Naive thymus-derived CD4-positive, alpha-beta T cell (primary cell): Measurements from ENCODE around the gene ADH5. TPM values are rescaled to one million over a fixed set of nuclear protein-coding genes. Genes with fewer than 3 reads are reported as not detected.
A peak's percentile ranks its signal among the peaks of the same experiment; 100 is the strongest.
"Not testable (repeated sequence)": the region's sequence is repeated elsewhere in the genome, so short reads cannot be mapped to it uniquely, and the experiment has no call there.

Source experiments
- ATAC-seq: fragments of 150-1000 bp; cut with Tn5 transposase; 2 replicates; pipeline ENCODE4 v1.10.0; 2021; ENCODE audit warnings: mild to moderate bottlenecking, moderate library complexity
- CTCF ChIA-PET: fragments of 350-600 bp; sonication (Branson Sonifier 250); formaldehyde crosslinking; loops from one replicate; lab custom pipeline; 2021; ENCODE audit warnings: antibody characterized with exemption; lab: Charles Lee
- POLR2A ChIA-PET: fragments of 350-600 bp; sonication (Branson Sonifier 250); formaldehyde crosslinking; loops from one replicate; lab custom pipeline; 2021; ENCODE audit warnings: antibody characterized with exemption, inconsistent platforms; lab: Charles Lee
- DNase-seq, 9 donors: peaks; one replicate each; pipeline versions ENCODE4 v3.0.0 to v3.0.0-alpha.2; 2020 to 2022; ENCODE audit warnings: mixed read lengths in 1 of 9
- H3K27ac ChIP-seq: one replicate; pipeline ENCODE4 v1.7.0; 2013; ENCODE audit warnings: mild to moderate bottlenecking, low read depth, low read length, moderate library complexity
- H3K27me3 ChIP-seq, 2 donors: one replicate each; pipeline ENCODE4 v1.7.0; 2013; ENCODE audit warnings: low read length in 2 of 2, mild to moderate bottlenecking in 2 of 2, moderate library complexity in 2 of 2; ENCODE audit not compliant: control insufficient read depth in 2 of 2, insufficient read depth in 2 of 2
- H3K36me3 ChIP-seq, 3 experiments: 1 replicate in 2 of 3; 2 replicates in 1 of 3; pipeline ENCODE4 v1.7.0; 2013; ENCODE audit warnings: low read length in 3 of 3, mild to moderate bottlenecking in 3 of 3, moderate library complexity in 1 of 3; ENCODE audit not compliant: insufficient read depth in 3 of 3, control insufficient read depth in 2 of 3
- H3K4me1 ChIP-seq, 2 donors: one replicate each; pipeline ENCODE4 v1.7.0; 2013; ENCODE audit warnings: low read length in 2 of 2, mild to moderate bottlenecking in 2 of 2, moderate library complexity in 1 of 2; ENCODE audit not compliant: control insufficient read depth in 2 of 2, insufficient read depth in 2 of 2
- H3K4me3 ChIP-seq: 2 replicates; pipeline ENCODE4 v1.7.0; 2013; ENCODE audit warnings: mild to moderate bottlenecking, low read length
- H3K9me3 ChIP-seq, 3 experiments: 1 replicate in 2 of 3; 2 replicates in 1 of 3; pipeline ENCODE4 v1.7.0; 2013; ENCODE audit warnings: low read length in 3 of 3; ENCODE audit not compliant: control insufficient read depth in 2 of 3
- H3K27ac Mint-ChIP-seq, 9 donors: one replicate each; pipeline ENCODE4 v1.8.0; 2020 to 2022; ENCODE audit warnings: mixed read lengths in 9 of 9, mild to moderate bottlenecking in 8 of 9, moderate library complexity in 5 of 9, inconsistent platforms in 2 of 9
- H3K27me3 Mint-ChIP-seq, 5 donors: one replicate each; pipeline ENCODE4 v1.8.0; 2021 to 2022; ENCODE audit warnings: mixed read lengths in 5 of 5, mild to moderate bottlenecking in 1 of 5
- H3K36me3 Mint-ChIP-seq, 5 donors: one replicate each; pipeline ENCODE4 v1.8.0; 2020 to 2022; ENCODE audit warnings: mixed read lengths in 5 of 5, mild to moderate bottlenecking in 3 of 5, inconsistent platforms in 1 of 5
- H3K4me1 Mint-ChIP-seq, 7 donors: one replicate each; pipeline ENCODE4 v1.8.0; 2020 to 2022; ENCODE audit warnings: mixed read lengths in 7 of 7, mild to moderate bottlenecking in 3 of 7, inconsistent platforms in 1 of 7
- H3K4me3 Mint-ChIP-seq, 10 donors: one replicate each; pipeline ENCODE4 v1.8.0; 2020 to 2022; ENCODE audit warnings: mild to moderate bottlenecking in 10 of 10, mixed read lengths in 10 of 10, moderate library complexity in 6 of 10, inconsistent platforms in 2 of 10
- H3K9me3 Mint-ChIP-seq, 11 donors: one replicate each; pipeline ENCODE4 v1.8.0; 2020 to 2022; ENCODE audit warnings: mixed read lengths in 11 of 11, mild to moderate bottlenecking in 4 of 11, inconsistent platforms in 1 of 11, moderate library complexity in 1 of 11
- intact Hi-C, 2 donors: fragments of 100-400 bp; cut with micrococcal nuclease; formaldehyde crosslinking; loops; one replicate each; pipeline ENCODE4 v1.15.1; 2023
- polyA plus RNA-seq, 2 donors: library from polyadenylated mRNA; unstranded; fragments of 300-500 nt; fragmentation: Illumina TruSeq; gene quantifications; one replicate each; pipeline ENCODE4 v1.2.3, GENCODE V29; 2021
- total RNA-seq, 6 experiments: library from RNA in 5 of 6; stranded (reverse) in 5 of 6; gene quantifications; 1 replicate in 5 of 6; 2 replicates in 1 of 6; pipeline ENCODE4 v1.2.3 and lab custom pipeline; 2021 to 2026

ADH5 gene
- total and polyA plus RNA-seq, 7 experiments from 2014 or later = 42.7 to 174 (median 78.7) TPM

- Histone ChIP-seq H3K4me3 (no peak overlapping the region), H3K4me1 (no peaks in the 10 kb centered on the region), H3K9me3 (no peaks in the 10 kb centered on the region), H3K27ac (no peak overlapping the region), H3K36me3 (peaks cover 0 to 33% (median 0%) of the 10 kb centered on the region in 3 experiments), H3K27me3 (no peaks in the 10 kb centered on the region)
- ChIA-PET CTCF (interaction anchor here (0.8 kb wide), 1 partner anchor 72 kb away, joined by 4 read pairs; the partner anchor contains the start of gene METAP1), POLR2A (no interaction called here)
- Mint-ChIP-seq H3K4me1 (peaks cover 0 to 4% (median 0%) of the 10 kb centered on the region in 7 donors), H3K9me3 (peaks cover 0 to 6% (median 0%) of the 10 kb centered on the region in 11 donors), H3K36me3 (peaks cover 0 to 51% (median 30%) of the 10 kb centered on the region in 5 donors), H3K27me3 (no peaks in the 10 kb centered on the region), H3K27ac (peak overlapping the region in 2 of 9 donors; percentile 8 to 28), H3K4me3 (no peak overlapping the region)
- intact Hi-C loops = no loop called here
- DNase-seq = no peak
- no peak for ATAC-seq
Observed at GRCh38 chr4:99067617-99068016, 21.0 kb downstream of the ADH5 start.

DNA sequence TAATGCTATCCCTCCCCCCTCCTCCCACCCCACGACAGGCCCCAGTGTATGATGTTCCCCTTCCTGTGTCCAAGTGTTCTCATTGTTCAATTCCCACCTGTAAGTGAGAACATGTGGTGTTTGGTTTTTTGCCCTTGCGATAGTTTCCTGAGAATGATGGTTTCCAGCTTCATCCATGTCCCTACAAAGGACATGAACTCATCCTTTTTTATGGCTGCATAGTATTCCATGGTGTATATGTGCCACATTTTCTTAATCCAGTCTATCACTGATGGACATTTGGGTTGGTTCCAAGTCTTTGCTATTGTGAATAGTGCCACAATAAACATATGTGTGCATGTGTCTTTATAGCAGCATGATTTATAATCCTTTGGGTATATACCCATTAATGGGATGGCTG is 23.1 kb downstream of the ADH5 start:
- H3K27ac Mint-ChIP-seq, H3K27ac ChIP-seq, H3K4me3 Mint-ChIP-seq, H3K9me3 ChIP-seq, H3K4me1 Mint-ChIP-seq, H3K4me1 ChIP-seq, H3K27me3 Mint-ChIP-seq, DNase-seq, intact Hi-C loops, POLR2A ChIA-PET, H3K4me3 ChIP-seq, H3K9me3 Mint-ChIP-seq, H3K27me3 ChIP-seq, ATAC-seq: not testable (repeated sequence)
- peaks cover 0 to 47% (median 31%) of the 10 kb centered on the region in 5 donors for H3K36me3 Mint-ChIP-seq
- CTCF ChIA-PET = interaction anchor here (2.1 kb wide), 1 partner anchor 9 kb away, joined by 4 read pairs; no protein-coding TSS in a partner anchor
- peaks cover 0 to 21% (median 0%) of the 10 kb centered on the region in 3 experiments for H3K36me3 ChIP-seq

DNA sequence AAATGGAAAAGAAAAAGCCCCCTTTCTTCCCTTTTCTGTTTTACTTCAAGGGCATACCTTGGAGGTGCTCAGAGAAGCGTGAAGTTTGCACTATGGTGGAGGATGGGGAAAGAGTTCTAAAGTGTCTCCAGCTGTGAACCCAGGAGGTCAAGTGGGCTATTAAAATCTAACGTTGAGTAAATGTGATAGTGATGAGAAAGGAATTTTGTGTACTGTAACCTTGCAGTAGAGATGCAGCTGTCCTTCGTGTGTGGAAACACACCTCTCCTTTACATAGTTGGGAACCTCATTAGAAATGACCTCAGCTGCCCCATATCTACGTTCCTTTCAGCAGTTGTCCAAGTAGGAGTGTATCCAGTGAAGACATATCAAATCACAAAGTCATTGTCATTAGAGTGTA is 26.5 kb downstream of the ADH5 start:
- CTCF ChIA-PET = no interaction called here
- H3K27ac Mint-ChIP-seq = peak overlapping the region in 1 of 9 donors; percentile 2

GRCh38 chr4:99061048-99061700 is 27.4 kb downstream of the ADH5 start:
- no peak overlapping the region for H3K4me3 Mint-ChIP-seq
- POLR2A ChIA-PET = no interaction called here
- DNase-seq (no peak), ATAC-seq (no peak)
- Histone ChIP-seq H3K4me1 (no peaks in the 10 kb centered on the region), H3K4me3 (no peak overlapping the region), H3K36me3 (peaks cover 0 to 30% (median 3%) of the 10 kb centered on the region in 3 experiments), H3K27ac (no peak overlapping the region), H3K27me3 (no peaks in the 10 kb centered on the region), H3K9me3 (no peaks in the 10 kb centered on the region)
- peaks cover 0 to 6% (median 0%) of the 10 kb centered on the region in 11 donors for H3K9me3 Mint-ChIP-seq
- no peaks in the 10 kb centered on the region for H3K27me3 Mint-ChIP-seq
- intact Hi-C loops = no loop called here
- H3K27ac Mint-ChIP-seq = peak overlapping the region in 6 of 9 donors; percentile 21 to 72 (median 47)
- peaks cover 1 to 8% (median 2%) of the 10 kb centered on the region in 7 donors for H3K4me1 Mint-ChIP-seq
- CTCF ChIA-PET = interaction anchor here (2.4 kb wide), 1 partner anchor 66 kb away, joined by 9 read pairs; the partner anchor contains the start of gene METAP1
- peaks cover 4 to 52% (median 27%) of the 10 kb centered on the region in 5 donors for H3K36me3 Mint-ChIP-seq

More for the DNA sequence above, 26.5 kb downstream of the ADH5 start:
- H3K36me3 ChIP-seq = peaks cover 0 to 30% (median 3%) of the 10 kb centered on the region in 3 experiments
- Mint-ChIP-seq H3K9me3 (peaks cover 0 to 6% (median 0%) of the 10 kb centered on the region in 11 donors), H3K4me1 (peaks cover 0 to 6% (median 0%) of the 10 kb centered on the region in 7 donors), H3K27me3 (no peaks in the 10 kb centered on the region), H3K4me3 (no peak overlapping the region), H3K36me3 (peaks cover 4 to 55% (median 32%) of the 10 kb centered on the region in 5 donors)
- intact Hi-C loops = no loop called here
- H3K4me1 ChIP-seq = no peaks in the 10 kb centered on the region
- ATAC-seq (no peak), DNase-seq (no peak)
- POLR2A ChIA-PET = no interaction called here
- no peaks in the 10 kb centered on the region for H3K9me3 ChIP-seq
- no peak overlapping the region for H3K4me3 ChIP-seq
- no peak overlapping the region for H3K27ac ChIP-seq
- no peaks in the 10 kb centered on the region for H3K27me3 ChIP-seq

GRCh38 chr4:99059550-99059949 is 29.0 kb downstream of the ADH5 start:
- ATAC-seq (no peak), DNase-seq (no peak)
- intact Hi-C loops = loop anchor here in 1 of 2 donors (5.0 kb wide), 1 partner anchor 797 kb away; the partner anchor contains the start of gene RAP1GDS1
- H3K4me1 ChIP-seq = peaks cover 4 to 6% of the 10 kb centered on the region in 2 donors
- POLR2A ChIA-PET = no interaction called here
- H3K27me3 ChIP-seq = no peaks in the 10 kb centered on the region
- peaks cover 0 to 28% (median 3%) of the 10 kb centered on the region in 3 experiments for H3K36me3 ChIP-seq
- H3K4me1 Mint-ChIP-seq = peaks cover 6 to 16% (median 8%) of the 10 kb centered on the region in 7 donors
- H3K27me3 Mint-ChIP-seq = no peaks in the 10 kb centered on the region
- no peaks in the 10 kb centered on the region for H3K9me3 Mint-ChIP-seq
- no peak overlapping the region for H3K4me3 ChIP-seq
- H3K9me3 ChIP-seq = no peaks in the 10 kb centered on the region
- no peak overlapping the region for H3K27ac ChIP-seq
- H3K4me3 Mint-ChIP-seq = no peak overlapping the region
- CTCF ChIA-PET = interaction anchor here (2.4 kb wide), 1 partner anchor 64 kb away, joined by 9 read pairs; the partner anchor contains the start of gene METAP1
- peaks cover 4 to 41% (median 15%) of the 10 kb centered on the region in 5 donors for H3K36me3 Mint-ChIP-seq
- H3K27ac Mint-ChIP-seq = peak overlapping the region in 3 of 9 donors; percentile 31 to 56 (median 39)

DNA sequence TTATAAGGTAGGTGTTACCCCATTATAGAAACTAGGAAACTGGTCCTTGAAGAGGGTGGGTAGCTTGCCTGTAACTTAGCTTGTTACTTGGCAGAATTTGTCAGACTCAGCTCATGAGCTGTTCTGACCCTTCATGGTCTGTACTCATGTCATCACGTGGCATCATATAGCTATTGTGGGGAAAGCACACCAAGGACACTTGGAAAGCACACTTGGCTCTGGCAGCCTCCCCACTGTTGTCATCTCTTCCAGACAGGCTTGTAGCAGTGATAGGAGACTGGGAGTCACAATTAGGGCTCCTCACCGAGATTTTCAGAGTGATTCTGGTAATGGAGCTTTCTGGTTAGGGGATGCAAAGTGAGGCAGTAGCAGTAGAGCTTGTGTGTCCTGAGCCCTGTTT is 30.4 kb downstream of the ADH5 start:
- no peak overlapping the region for H3K4me3 ChIP-seq
- Mint-ChIP-seq H3K27ac (peak overlapping the region in 1 of 9 donors; percentile 47), H3K36me3 (peaks cover 4 to 37% (median 15%) of the 10 kb centered on the region in 5 donors), H3K4me1 (peaks cover 6 to 20% (median 8%) of the 10 kb centered on the region in 7 donors), H3K27me3 (no peaks in the 10 kb centered on the region), H3K9me3 (no peaks in the 10 kb centered on the region), H3K4me3 (no peak overlapping the region)
- H3K9me3 ChIP-seq = no peaks in the 10 kb centered on the region
- H3K4me1 ChIP-seq = peaks cover 4 to 6% of the 10 kb centered on the region in 2 donors
- no peak for ATAC-seq
- no peak overlapping the region for H3K27ac ChIP-seq
- H3K36me3 ChIP-seq = peaks cover 0 to 22% (median 3%) of the 10 kb centered on the region in 3 experiments
- ChIA-PET POLR2A (interaction anchor here (0.6 to 3.6 kb wide), 3 partner anchors 12 to 1489 kb away, joined by 3 to 40 read pairs (median 5); partner anchors contain the start of gene METAP1), CTCF (interaction anchor here (1.2 to 3.7 kb wide), 2 partner anchors 9 to 64 kb away, joined by 3 to 126 read pairs; partner anchors contain the start of gene METAP1)
- intact Hi-C loops = loop anchor here in 1 of 2 donors (5.0 kb wide), 1 partner anchor 796 kb away; the partner anchor contains the start of gene RAP1GDS1
- no peak for DNase-seq
- H3K27me3 ChIP-seq = no peaks in the 10 kb centered on the region
